GM13976 (cell line): ENCODE data around the gene NCS1.

Experiments
- DNase-seq: peaks from one replicate; pipeline ENCODE4 v3.0.0; 2012; ENCODE audit warnings: low spot score
- CTCF ChIP-seq: IDR thresholded peaks from 2 replicates; pipeline ENCODE4 v1.5.1; 2012; ENCODE audit warnings: borderline replicate concordance, mild to moderate bottlenecking; ENCODE audit not compliant: insufficient read depth; ENCODE audit errors: extremely low read depth, missing control alignments, control extremely low read depth
- in situ Hi-C: fragments of 300-500 bp; cut with MboI; formaldehyde crosslinking; loops from one replicate; pipeline ENCODE4 v1.12.0; 2022; ENCODE audit warnings: low sequenced_read_pairs, mixed read lengths, inconsistent platforms; ENCODE audit not compliant: unreplicated experiment

Gene NCS1

GRCh38 chr9:130180516-130180915, 8.3 kb downstream of the NCS1 start:
- no peak for TF ChIP-seq CTCF
- DNase-seq: no peak
- in situ Hi-C loops: no loop called here

GRCh38 chr9:130181678-130182380, 9.6 kb downstream of the NCS1 start:
- in situ Hi-C loops: no loop called here
- TF ChIP-seq CTCF: no peak
- no peak for DNase-seq

GRCh38 chr9:130182381-130182909, 10.2 kb downstream of the NCS1 start:
- in situ Hi-C loops: no loop called here

GRCh38 chr9:130183133-130183762, 11.0 kb downstream of the NCS1 start:
- in situ Hi-C loops: no loop called here
- no peak for TF ChIP-seq CTCF
- no peak for DNase-seq

More at GRCh38 chr9:130182381-130182909, 10.2 kb downstream of the NCS1 start:
- TF ChIP-seq CTCF: no peak
- DNase-seq: no peak

GRCh38 chr9:130185017-130185416, 12.8 kb downstream of the NCS1 start:
- DNase-seq: no peak
- in situ Hi-C loops: no loop called here
- no peak for TF ChIP-seq CTCF

- DNase-seq: no peak
- in situ Hi-C loops: no loop called here
Observed at GRCh38 chr9:130185490-130186031, 13.4 kb downstream of the NCS1 start.

More at GRCh38 chr9:130185490-130186031, 13.4 kb downstream of the NCS1 start:
- no peak for TF ChIP-seq CTCF
